GM23248 (cell line): ENCODE measurements around the gene RHOD.

Experiments
- EZH2 ChIP-seq: fragments of 200-600 bp; sonication (generic); IDR thresholded peaks from 2 replicates; pipeline ENCODE4 v1.6.1; 2018; ENCODE audit warnings: antibody characterized with exemption, mild to moderate bottlenecking; ENCODE audit not compliant: insufficient read depth, poor library complexity, severe bottlenecking
- EZH2phosphoT487 ChIP-seq: fragments of 200-600 bp; sonication (generic); IDR thresholded peaks from 2 replicates; pipeline ENCODE4 v1.6.1; 2018; ENCODE audit warnings: antibody characterized with exemption, moderate library complexity, mild to moderate bottlenecking, low read depth; ENCODE audit not compliant: insufficient read depth

- TF ChIP-seq EZH2phosphoT487, result no peak
- no peak for TF ChIP-seq EZH2
These were observed 32.7 kb upstream of the RHOD start for GRCh38 chr11:67023957-67024353.
